K562 (cell line): ENCODE results near the gene WIPF3. TPM values are rescaled to one million over a fixed set of nuclear protein-coding genes. Genes with fewer than 3 reads are reported as not detected.

Experiments
- ATAC-seq: fragments of 200-7000 bp; cut with Tn5 transposase; 3 replicates; pipeline ENCODE4 v1.9.1; 2020; ENCODE audit warnings: moderate library complexity
- BruUV-seq: library from RNA; stranded (reverse); fragments of 400-500 nt; replicated peaks from 2 replicates; lab custom pipeline; 2021; lab: Mats Ljungman, UMichigan
- CTCF ChIA-PET: fragments of 300-600 bp; formaldehyde crosslinking; extraction: SDS; loops from one replicate; lab custom pipeline; 2021; ENCODE audit warnings: low intra/inter-chr PET ratio; lab: Yijun Ruan, JAX
- POLR2A ChIA-PET: fragments of 300-600, 350-650 bp; sonication (Branson Sonifier 250); formaldehyde crosslinking; extraction: SDS; loops from one replicate; lab custom pipeline; 2021; ENCODE audit warnings: antibody characterized with exemption, inconsistent platforms; lab: Yijun Ruan, JAX
- DNase-seq, 4 experiments: peaks; one replicate each; pipeline versions ENCODE4 v3.0.0 to v3.0.0-alpha.2; 2011 to 2018; ENCODE audit warnings: low spot score in 3 of 4, mixed read lengths in 3 of 4; ENCODE audit errors: extremely low read depth in 1 of 4
- FAIRE-seq: peaks from 2 replicates; lab custom pipeline; 2011; peaks lifted over from hg19 to GRCh38; lab: Jason Lieb, UNC
- H2AFZ ChIP-seq: 2 replicates; pipeline ENCODE4 v1.6.0; 2011; ENCODE audit warnings: low read depth, low read length, control low read depth, inconsistent platforms
- H3K27ac ChIP-seq: fragments of 200-600 bp; 3 replicates; pipeline ENCODE4 v1.8.0; 2011; ENCODE audit warnings: low read depth, mild to moderate bottlenecking, control low read depth, inconsistent platforms, low read length, moderate library complexity, mixed read lengths; ENCODE audit errors: extremely low read depth
- H3K27me3 ChIP-seq, 2 experiments: fragments of 300-600 bp in 1 of 2; 2 replicates in 1 of 2; 3 replicates in 1 of 2; pipeline versions ENCODE4 v1.6.0 to v1.8.0; 2011; ENCODE audit warnings: inconsistent platforms in 2 of 2, low read length in 2 of 2, mild to moderate bottlenecking in 1 of 2, mixed read lengths in 1 of 2, moderate library complexity in 1 of 2; ENCODE audit not compliant: control insufficient read depth in 2 of 2, insufficient read depth in 2 of 2
- H3K36me3 ChIP-seq: fragments of 300-600 bp; 3 replicates; pipeline ENCODE4 v1.8.0; 2011; ENCODE audit warnings: mild to moderate bottlenecking, low read length, inconsistent platforms; ENCODE audit not compliant: control insufficient read depth, insufficient read depth
- H3K4me1 ChIP-seq, 2 experiments: fragments of 200-600 bp in 1 of 2; replicated peaks in 1 of 2; 2 replicates in 1 of 2; 3 replicates in 1 of 2; pipeline versions ENCODE4 v1.5.1 to v1.8.0; 2011; ENCODE audit warnings: inconsistent platforms in 2 of 2, low read length in 2 of 2, mild to moderate bottlenecking in 1 of 2, mixed read lengths in 1 of 2, moderate library complexity in 1 of 2; ENCODE audit not compliant: control insufficient read depth in 2 of 2, insufficient read depth in 2 of 2
- H3K4me2 ChIP-seq: 2 replicates; pipeline ENCODE4 v1.6.1; 2011; ENCODE audit warnings: low read length, control low read depth, inconsistent platforms, mixed read lengths; ENCODE audit not compliant: insufficient read depth
- H3K4me3 ChIP-seq: fragments of 200-600 bp; sonication (generic), shearing (Covaris generic); 2 replicates; pipeline ENCODE4 v1.5.1; 2016; ENCODE audit warnings: control low read depth, inconsistent platforms
- H3K79me2 ChIP-seq: fragments of 200-600 bp; 3 replicates; pipeline ENCODE4 v1.8.0; 2011; ENCODE audit warnings: low read length, inconsistent platforms; ENCODE audit not compliant: control insufficient read depth, insufficient read depth
- H3K9ac ChIP-seq, 2 experiments: 2 replicates each; pipeline versions ENCODE4 v1.6.0 to v1.6.1; 2011; ENCODE audit warnings: low read depth in 2 of 2, low read length in 2 of 2, control low read depth in 1 of 2, inconsistent platforms in 1 of 2, mild to moderate bottlenecking in 1 of 2, mixed read lengths in 1 of 2; ENCODE audit not compliant: insufficient read depth in 1 of 2
- H3K9me1 ChIP-seq: one replicate; pipeline ENCODE4 v1.6.0; 2011; ENCODE audit warnings: inconsistent platforms, mild to moderate bottlenecking, low read length, moderate library complexity; ENCODE audit not compliant: control insufficient read depth, insufficient read depth
- H3K9me3 ChIP-seq: replicated peaks from 2 replicates; pipeline ENCODE4 v1.5.1; 2011; ENCODE audit warnings: low read depth, low read length, inconsistent platforms; ENCODE audit not compliant: control insufficient read depth, insufficient read depth
- H4K20me1 ChIP-seq: replicated peaks from 2 replicates; pipeline ENCODE4 v1.6.1; 2011; ENCODE audit warnings: low read length, inconsistent platforms, mixed read lengths; ENCODE audit not compliant: control insufficient read depth, insufficient read depth
- BHLHE40 ChIP-seq: IDR thresholded peaks from 2 replicates; pipeline ENCODE4 v1.6.1; 2011; ENCODE audit warnings: low read length, improper control_type of control experiment
- GATA2 ChIP-seq: sonication (generic); formaldehyde crosslinking; IDR thresholded peaks from 2 replicates; pipeline ENCODE4 v1.4.0; 2020; ENCODE audit warnings: mild to moderate bottlenecking, missing genetic modification reagents
- JUND ChIP-seq, 2 experiments: IDR thresholded peaks; 2 replicates in 1 of 2; 3 replicates in 1 of 2; pipeline ENCODE4 v1.6.1; 2011; ENCODE audit warnings: borderline replicate concordance in 2 of 2, low read depth in 2 of 2, low read length in 2 of 2, improper control_type of control experiment in 1 of 2, missing biosample characterization in 1 of 2, missing genetic modification characterization in 1 of 2, missing genetic modification reagents in 1 of 2
- MCM2 ChIP-seq: fragments of 450-650 bp; IDR thresholded peaks from 2 replicates; pipeline ENCODE4 v1.6.1; 2017; ENCODE audit warnings: low read depth, mild to moderate bottlenecking
- MECOM ChIP-seq: fragments of 250-450 bp; sonication (Bioruptor Pico); IDR thresholded peaks from 2 replicates; pipeline ENCODE4 v1.8.0; 2022; ENCODE audit warnings: inconsistent platforms
- PTRF ChIP-seq: fragments of 450-650 bp; IDR thresholded peaks from 2 replicates; pipeline ENCODE4 v1.6.1; 2016; ENCODE audit warnings: mild to moderate bottlenecking, missing genetic modification characterization, missing compliant biosample characterization
- SIN3A ChIP-seq, 2 experiments: fragments of 150-350 bp in 1 of 2; IDR thresholded peaks; 2 replicates each; pipeline ENCODE4 v1.6.1; 2011 to 2016; ENCODE audit warnings: borderline replicate concordance in 2 of 2, low read depth in 2 of 2, low read length in 2 of 2, mild to moderate bottlenecking in 2 of 2, moderate library complexity in 2 of 2; ENCODE audit not compliant: control insufficient read depth in 1 of 2
- TAF7 ChIP-seq: fragments of 450-650 bp; IDR thresholded peaks from 2 replicates; pipeline ENCODE4 v1.6.1; 2016; ENCODE audit warnings: missing genetic modification characterization, missing compliant biosample characterization
- THAP7 ChIP-seq: fragments of 250-450 bp; sonication (Bioruptor Pico); IDR thresholded peaks from 2 replicates; pipeline ENCODE4 v1.5.0; 2021
- VEZF1 ChIP-seq: fragments of 200-800 bp; sonication (Bioruptor generic); IDR thresholded peaks from 2 replicates; pipeline ENCODE4 v1.6.1; 2017; ENCODE audit warnings: missing genetic modification characterization, missing compliant biosample characterization
- ZNF511 ChIP-seq: sonication (generic); formaldehyde crosslinking; IDR thresholded peaks from 2 replicates; pipeline ENCODE4 v1.8.0; 2022; ENCODE audit warnings: mild to moderate bottlenecking, missing genetic modification reagents
- ZNF75A ChIP-seq: fragments of 450-650 bp; formaldehyde crosslinking; IDR thresholded peaks from 2 replicates; pipeline ENCODE4 v1.4.0; 2020; ENCODE audit warnings: mild to moderate bottlenecking
- WGBS: fragments of 100-300 bp; shearing (Covaris generic); methylation state at CpG from one replicate; pipeline ENCODE4 v1.1.6; 2016; ENCODE audit warnings: low coverage, mixed read lengths; ENCODE audit not compliant: insufficient coverage; ENCODE audit errors: missing lambda C conversion rate; 5-methylcytosine and 5-hydroxymethylcytosine counted together
- in situ Hi-C: fragments of 300-500 bp; cut with MboI; formaldehyde crosslinking; loops from 4 replicates; pipeline ENCODE4 v1.15.0; 2018; ENCODE audit warnings: inconsistent platforms, mixed read lengths
- intact Hi-C: fragments of 100-400 bp; cut with micrococcal nuclease; formaldehyde crosslinking; loops from 2 replicates; pipeline ENCODE4 v1.14.2; 2022
- polyA plus RNA-seq, 8 experiments: library from polyadenylated mRNA; depleted of rRNA in 4 of 8; stranded (reverse) in 5 of 8; unstranded in 3 of 8; fragments of >200 nt; fragmentation: Nextera tagmentation in 2 of 8; fragmentation: Illumina TruSeq in 1 of 8; extraction: Ambion mirVana in 2 of 8; extraction: Trizol in 1 of 8; gene quantifications; 2 replicates each; pipeline versions ENCODE4 v1.2.1 to v1.2.3, GENCODE V29; 2011 to 2014; ENCODE audit warnings: inconsistent platforms in 1 of 8, missing spikeins in 1 of 8
- total RNA-seq, 7 experiments: library from RNA; depleted of rRNA in 6 of 7; stranded (reverse); fragments of >200 nt in 6 of 7; fragmentation: Illumina TruSeq in 2 of 7; extraction: Trizol in 2 of 7; gene quantifications; 2 replicates each; pipeline versions ENCODE4 v1.2.1 to v1.2.3, GENCODE V29; 2011 to 2021; ENCODE audit warnings: low replicate concordance in 1 of 7

The WIPF3 gene
- total and polyA plus RNA-seq, 9 of the 15 experiments (the other 6 are each of a cell fraction or from before 2014, with no cell fraction given), result 0.18 to 3.2 (median 1.7) TPM

GRCh38 chr7:29892231-29892630 lies 85.9 kb downstream of the WIPF3 start:
- Histone ChIP-seq H3K27me3 (no peaks in the 10 kb centered on the region), H3K9ac (0 out of 4 replicates have a peak overlapping the region, but pooled peaks of 1 of the 2 experiments have one; percentile 32), H3K9me1 (no peaks in the 10 kb centered on the region), H3K36me3 (no peaks in the 10 kb centered on the region), H2AFZ (peak overlapping the region; percentile 60; the same call in 1 of the 2 replicates), H3K79me2 (no peaks in the 10 kb centered on the region), H3K4me3 (no peak overlapping the region), H3K9me3 (no peaks in the 10 kb centered on the region; the same call in 1 of the 2 replicates), H3K27ac (no peak overlapping the region; the same call in 2 of the 3 replicates), H4K20me1 (no peaks in the 10 kb centered on the region), H3K4me2 (peak overlapping the region; percentile 26; the same call in 1 of the 2 replicates), H3K4me1 (peaks cover 2 to 17% of the 10 kb centered on the region in 2 experiments; a peak in 4 of 5 replicates)
- no peak for TF ChIP-seq PTRF (tag)
- TF ChIP-seq GATA2, result 0 out of 2 replicates have a peak, but pooled peaks have one; percentile 3
- peak; percentile 78 for ATAC-seq
- peak in 3 of 4 experiments; percentile 28 to 54 (median 47) for DNase-seq
- FAIRE-seq, result peak; percentile 44
- in situ Hi-C loops (no loop called here), intact Hi-C loops (no loop called here)
- ChIA-PET CTCF (no interaction called here), POLR2A (no interaction called here)
- 15% methylated on average over 5 of the region's 5 CpGs for WGBS
- BruUV-seq, result no TSS peak

GRCh38 chr7:29893351-29893965 lies 87.2 kb downstream of the WIPF3 start:
- Histone ChIP-seq H3K9me1 (no peaks in the 10 kb centered on the region), H3K79me2 (no peaks in the 10 kb centered on the region), H3K27me3 (no peaks in the 10 kb centered on the region), H3K36me3 (no peaks in the 10 kb centered on the region), H3K27ac (no peak overlapping the region), H2AFZ (no peak overlapping the region), H3K4me2 (no peak overlapping the region), H4K20me1 (no peaks in the 10 kb centered on the region), H3K4me1 (peaks cover 2 to 17% of the 10 kb centered on the region in 2 experiments; a peak in 4 of 5 replicates), H3K9ac (no peak overlapping the region), H3K9me3 (no peaks in the 10 kb centered on the region; the same call in 1 of the 2 replicates), H3K4me3 (no peak overlapping the region)
- DNase-seq (no peak), ATAC-seq (no peak), FAIRE-seq (no peak)
- in situ Hi-C loops, result no loop called here
- intact Hi-C loops, result no loop called here
- BruUV-seq, result no TSS peak
- ChIA-PET CTCF (no interaction called here), POLR2A (interaction anchor here (0.7 kb wide), 1 partner anchor 426 kb away, joined by 4 read pairs; no protein-coding TSS in a partner anchor)
- whole genome bisulfite sequencing, result 38% methylated on average over 6 of the region's 6 CpGs
- TF ChIP-seq MCM2, result no peak
- TF ChIP-seq ZNF75A (CRISPR knock-in tag), result no peak
- no peak for TF ChIP-seq SIN3A (IDR thresholded peaks at IDR 0.05; ENCODE audit: borderline replicate concordance in 2 of 2, control insufficient read depth in 1 of 2, low read depth in 2 of 2, low read length in 2 of 2)
- no peak for TF ChIP-seq MECOM (CRISPR knock-in tag)
- TF ChIP-seq VEZF1 (CRISPR knock-in tag), result no peak
- TF ChIP-seq ZNF511, result no peak
- TF ChIP-seq THAP7, result no peak
- TF ChIP-seq BHLHE40, result no peak
- no peak for TF ChIP-seq TAF7 (tag)
- TF ChIP-seq JUND (IDR thresholded peaks at IDR 0.05; ENCODE audit: borderline replicate concordance, low read depth, low read length), result no peak
- no peak for TF ChIP-seq JUND (tag; IDR thresholded peaks at IDR 0.05; ENCODE audit: borderline replicate concordance, low read depth, low read length)
